ENCODE results near the gene ICAM2.

ICAM2 gene

GRCh38 chr17:63975541-63976092, 44.8 kb downstream of the ICAM2 start:
- Histone ChIP-seq H3K36me3 (ENCODE audit: control insufficient read depth in 1 of 2, insufficient read depth in 2 of 2, low read length in 2 of 2) (no peaks in the 10 kb centered on the region), H3K4me3 (ENCODE audit: low read depth in 1 of 2, low read length in 2 of 2) (no peak overlapping the region), H3K9me3 (ENCODE audit: control insufficient read depth in 1 of 2, low read length in 2 of 2) (no peaks in the 10 kb centered on the region), H3K27me3 (ENCODE audit: control insufficient read depth in 1 of 2, insufficient read depth in 2 of 2, low read length in 2 of 2) (no peaks in the 10 kb centered on the region), H3K9ac (ENCODE audit: low read depth in 1 of 2, low read length in 2 of 2) (no peak overlapping the region), H3K4me1 (ENCODE audit: control insufficient read depth in 1 of 2, insufficient read depth in 2 of 2, low read length in 2 of 2) (no peaks in the 10 kb centered on the region), H3K27ac (ENCODE audit: low read depth, low read length) (no peak overlapping the region)

- no peaks in the 10 kb centered on the region for H3K4me1 ChIP-seq (ENCODE audit: control insufficient read depth in 1 of 2, insufficient read depth in 2 of 2, low read length in 2 of 2)
- no peaks in the 10 kb centered on the region for H3K9me3 ChIP-seq (ENCODE audit: control insufficient read depth in 1 of 2, low read length in 2 of 2)
- no peak overlapping the region for H3K27ac ChIP-seq (ENCODE audit: low read depth, low read length)
Observed at GRCh38 chr17:63974594-63975192, 45.7 kb downstream of the ICAM2 start.

GRCh38 chr17:63973930-63974593, 46.4 kb downstream of the ICAM2 start:
- Histone ChIP-seq H3K4me3 (ENCODE audit: low read depth in 1 of 2, low read length in 2 of 2) (no peak overlapping the region), H3K27me3 (ENCODE audit: control insufficient read depth in 1 of 2, insufficient read depth in 2 of 2, low read length in 2 of 2) (no peaks in the 10 kb centered on the region), H3K4me1 (ENCODE audit: control insufficient read depth in 1 of 2, insufficient read depth in 2 of 2, low read length in 2 of 2) (no peaks in the 10 kb centered on the region), H3K9ac (ENCODE audit: low read depth in 1 of 2, low read length in 2 of 2) (no peak overlapping the region), H3K27ac (ENCODE audit: low read depth, low read length) (no peak overlapping the region), H3K36me3 (ENCODE audit: control insufficient read depth in 1 of 2, insufficient read depth in 2 of 2, low read length in 2 of 2) (no peaks in the 10 kb centered on the region), H3K9me3 (ENCODE audit: control insufficient read depth in 1 of 2, low read length in 2 of 2) (no peaks in the 10 kb centered on the region)

More at GRCh38 chr17:63974594-63975192, 45.7 kb downstream of the ICAM2 start:
- Histone ChIP-seq H3K36me3 (ENCODE audit: control insufficient read depth in 1 of 2, insufficient read depth in 2 of 2, low read length in 2 of 2) (no peaks in the 10 kb centered on the region), H3K4me3 (ENCODE audit: low read depth in 1 of 2, low read length in 2 of 2) (no peak overlapping the region), H3K27me3 (ENCODE audit: control insufficient read depth in 1 of 2, insufficient read depth in 2 of 2, low read length in 2 of 2) (no peaks in the 10 kb centered on the region), H3K9ac (ENCODE audit: low read depth in 1 of 2, low read length in 2 of 2) (no peak overlapping the region)

- no peak overlapping the region for H3K9ac ChIP-seq (ENCODE audit: low read depth in 1 of 2, low read length in 2 of 2)
- H3K4me1 ChIP-seq (ENCODE audit: control insufficient read depth in 1 of 2, insufficient read depth in 2 of 2, low read length in 2 of 2), result no peaks in the 10 kb centered on the region
- H3K4me3 ChIP-seq (ENCODE audit: low read depth in 1 of 2, low read length in 2 of 2), result no peak overlapping the region
- H3K27ac ChIP-seq (ENCODE audit: low read depth, low read length), result no peak overlapping the region
- H3K9me3 ChIP-seq (ENCODE audit: control insufficient read depth in 1 of 2, low read length in 2 of 2), result no peaks in the 10 kb centered on the region
- H3K36me3 ChIP-seq (ENCODE audit: control insufficient read depth in 1 of 2, insufficient read depth in 2 of 2, low read length in 2 of 2), result no peaks in the 10 kb centered on the region
- H3K27me3 ChIP-seq (ENCODE audit: control insufficient read depth in 1 of 2, insufficient read depth in 2 of 2, low read length in 2 of 2), result no peaks in the 10 kb centered on the region
Observed at GRCh38 chr17:63973247-63973646, 47.2 kb downstream of the ICAM2 start.

DNA sequence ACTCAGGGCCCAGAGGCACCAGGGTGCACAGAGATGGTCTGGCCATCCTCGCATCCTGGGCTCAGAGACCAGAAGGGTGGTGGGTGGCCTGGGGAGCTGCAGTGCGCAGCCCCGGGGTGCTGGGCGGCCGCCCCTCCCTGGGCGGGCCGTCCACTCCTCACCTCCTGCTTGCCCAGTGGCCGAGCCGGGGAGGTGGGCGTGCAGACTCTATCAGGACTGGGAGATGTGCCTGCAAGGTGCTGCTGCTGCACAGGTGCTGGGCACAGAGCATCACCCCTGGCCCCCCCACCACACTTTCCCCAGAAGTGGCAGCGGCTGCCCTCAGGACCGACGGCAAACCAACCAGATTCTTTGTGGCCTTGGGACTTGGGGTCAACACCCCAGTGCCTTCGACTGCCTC, 47.6 kb downstream of the ICAM2 start, which contains the start of gene SCN4A:
SCN4A (minus strand) TSS at position 123 of the 400 bp plus-strand sequence; CDS start at position 46, 77 bp downstream.
- H3K36me3 ChIP-seq (ENCODE audit: control insufficient read depth in 1 of 2, insufficient read depth in 2 of 2, low read length in 2 of 2), result no peaks in the 10 kb centered on the region
- no peak within 1 kb of the TSS for H3K4me3 ChIP-seq (ENCODE audit: low read depth in 1 of 2, low read length in 2 of 2)
- no peaks in the 10 kb centered on the region for H3K27me3 ChIP-seq (ENCODE audit: control insufficient read depth in 1 of 2, insufficient read depth in 2 of 2, low read length in 2 of 2)
- no peaks in the 10 kb centered on the region for H3K9me3 ChIP-seq (ENCODE audit: control insufficient read depth in 1 of 2, low read length in 2 of 2)
- no peak within 1 kb of the TSS for H3K27ac ChIP-seq (ENCODE audit: low read depth, low read length)
- H3K4me1 ChIP-seq (ENCODE audit: control insufficient read depth in 1 of 2, insufficient read depth in 2 of 2, low read length in 2 of 2), result no peaks in the 10 kb centered on the region
- no peak within 1 kb of the TSS for H3K9ac ChIP-seq (ENCODE audit: low read depth in 1 of 2, low read length in 2 of 2)

- Histone ChIP-seq H3K36me3 (ENCODE audit: control insufficient read depth in 1 of 2, insufficient read depth in 2 of 2, low read length in 2 of 2) (no peaks in the 10 kb centered on the region), H3K27me3 (ENCODE audit: control insufficient read depth in 1 of 2, insufficient read depth in 2 of 2, low read length in 2 of 2) (no peaks in the 10 kb centered on the region), H3K9me3 (ENCODE audit: control insufficient read depth in 1 of 2, low read length in 2 of 2) (no peaks in the 10 kb centered on the region), H3K27ac (ENCODE audit: low read depth, low read length) (no peak overlapping the region), H3K4me1 (ENCODE audit: control insufficient read depth in 1 of 2, insufficient read depth in 2 of 2, low read length in 2 of 2) (no peaks in the 10 kb centered on the region), H3K9ac (ENCODE audit: low read depth in 1 of 2, low read length in 2 of 2) (no peak overlapping the region), H3K4me3 (ENCODE audit: low read depth in 1 of 2, low read length in 2 of 2) (no peak overlapping the region)
Observed at GRCh38 chr17:63969278-63969677, 51.2 kb downstream of the ICAM2 start.

DNA sequence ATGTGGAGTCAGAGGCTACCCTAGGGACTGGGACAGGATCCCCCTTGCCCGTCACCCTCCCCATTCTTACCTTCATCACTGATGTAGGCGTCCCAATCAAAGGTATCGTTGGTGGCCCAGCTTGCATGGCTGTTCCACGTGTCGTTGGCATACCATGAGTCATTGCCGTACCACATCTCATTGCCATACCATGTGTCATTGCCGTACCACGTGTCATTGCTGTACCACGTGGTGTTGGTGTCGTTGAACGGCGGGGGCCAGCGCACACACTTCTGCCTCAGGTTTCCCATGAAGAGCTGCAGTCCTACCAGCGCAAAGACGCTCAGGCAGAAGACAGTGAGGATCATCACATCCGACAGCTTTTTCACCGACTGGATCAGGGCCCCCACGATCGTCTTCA, 52.5 kb downstream of the ICAM2 start:
- H3K27ac ChIP-seq (ENCODE audit: low read depth, low read length), result no peak overlapping the region
- H3K9ac ChIP-seq (ENCODE audit: low read depth in 1 of 2, low read length in 2 of 2), result no peak overlapping the region
- H3K4me1 ChIP-seq (ENCODE audit: control insufficient read depth in 1 of 2, insufficient read depth in 2 of 2, low read length in 2 of 2), result no peaks in the 10 kb centered on the region
- no peaks in the 10 kb centered on the region for H3K27me3 ChIP-seq (ENCODE audit: control insufficient read depth in 1 of 2, insufficient read depth in 2 of 2, low read length in 2 of 2)
- no peaks in the 10 kb centered on the region for H3K9me3 ChIP-seq (ENCODE audit: control insufficient read depth in 1 of 2, low read length in 2 of 2)
- no peak overlapping the region for H3K4me3 ChIP-seq (ENCODE audit: low read depth in 1 of 2, low read length in 2 of 2)
- H3K36me3 ChIP-seq (ENCODE audit: control insufficient read depth in 1 of 2, insufficient read depth in 2 of 2, low read length in 2 of 2), result no peaks in the 10 kb centered on the region

GRCh38 chr17:63966646-63967264, 53.7 kb downstream of the ICAM2 start:
- no peak overlapping the region for H3K9ac ChIP-seq (ENCODE audit: low read depth in 1 of 2, low read length in 2 of 2)
- no peaks in the 10 kb centered on the region for H3K36me3 ChIP-seq (ENCODE audit: control insufficient read depth in 1 of 2, insufficient read depth in 2 of 2, low read length in 2 of 2)
- H3K4me3 ChIP-seq (ENCODE audit: low read depth in 1 of 2, low read length in 2 of 2), result no peak overlapping the region
- H3K27ac ChIP-seq (ENCODE audit: low read depth, low read length), result no peak overlapping the region
- H3K27me3 ChIP-seq (ENCODE audit: control insufficient read depth in 1 of 2, insufficient read depth in 2 of 2, low read length in 2 of 2), result no peaks in the 10 kb centered on the region
- H3K4me1 ChIP-seq (ENCODE audit: control insufficient read depth in 1 of 2, insufficient read depth in 2 of 2, low read length in 2 of 2), result no peaks in the 10 kb centered on the region
- no peaks in the 10 kb centered on the region for H3K9me3 ChIP-seq (ENCODE audit: control insufficient read depth in 1 of 2, low read length in 2 of 2)

DNA sequence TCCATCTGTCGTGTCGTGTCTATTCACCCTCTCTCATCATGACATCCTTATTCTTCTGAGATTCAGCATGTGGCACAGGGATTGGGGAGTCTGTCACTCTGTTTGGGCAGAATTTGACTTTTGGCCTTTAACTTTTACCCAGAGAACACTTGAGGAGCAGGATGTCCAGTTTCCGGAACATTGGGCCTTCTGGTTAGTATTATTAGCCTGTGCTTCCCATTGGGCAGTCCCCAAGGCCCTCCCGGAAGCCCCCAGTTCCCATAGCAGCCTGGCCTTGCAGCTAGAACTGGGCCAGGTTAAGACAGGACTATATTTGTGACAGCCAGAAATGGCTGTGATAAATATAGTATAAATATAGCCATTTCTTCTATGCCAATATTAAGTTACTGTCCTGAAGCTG, 57.3 kb downstream of the ICAM2 start:
- Histone ChIP-seq H3K4me3 (ENCODE audit: low read depth in 1 of 2, low read length in 2 of 2) (no peak overlapping the region), H3K27ac (ENCODE audit: low read depth, low read length) (no peak overlapping the region), H3K27me3 (ENCODE audit: control insufficient read depth in 1 of 2, insufficient read depth in 2 of 2, low read length in 2 of 2) (no peaks in the 10 kb centered on the region), H3K36me3 (ENCODE audit: control insufficient read depth in 1 of 2, insufficient read depth in 2 of 2, low read length in 2 of 2) (no peaks in the 10 kb centered on the region), H3K9ac (ENCODE audit: low read depth in 1 of 2, low read length in 2 of 2) (no peak overlapping the region), H3K4me1 (ENCODE audit: control insufficient read depth in 1 of 2, insufficient read depth in 2 of 2, low read length in 2 of 2) (peaks cover 3 to 5% of the 10 kb centered on the region in 2 donors), H3K9me3 (ENCODE audit: control insufficient read depth in 1 of 2, low read length in 2 of 2) (no peaks in the 10 kb centered on the region)

- H3K27ac ChIP-seq (ENCODE audit: low read depth, low read length), result no peak overlapping the region
- no peaks in the 10 kb centered on the region for H3K27me3 ChIP-seq (ENCODE audit: control insufficient read depth in 1 of 2, insufficient read depth in 2 of 2, low read length in 2 of 2)
- no peak overlapping the region for H3K4me3 ChIP-seq (ENCODE audit: low read depth in 1 of 2, low read length in 2 of 2)
- H3K9ac ChIP-seq (ENCODE audit: low read depth in 1 of 2, low read length in 2 of 2), result no peak overlapping the region
- no peaks in the 10 kb centered on the region for H3K9me3 ChIP-seq (ENCODE audit: control insufficient read depth in 1 of 2, low read length in 2 of 2)
- no peaks in the 10 kb centered on the region for H3K36me3 ChIP-seq (ENCODE audit: control insufficient read depth in 1 of 2, insufficient read depth in 2 of 2, low read length in 2 of 2)
- peaks cover 3 to 5% of the 10 kb centered on the region in 2 donors for H3K4me1 ChIP-seq (ENCODE audit: control insufficient read depth in 1 of 2, insufficient read depth in 2 of 2, low read length in 2 of 2)
Observed at GRCh38 chr17:63962298-63962744, 58.1 kb downstream of the ICAM2 start.
